ENCODE results near the gene MTCL1.
A peak's percentile ranks its signal among the peaks of the same experiment; 100 is the strongest.
"Not testable (repeated sequence)": the region's sequence is repeated elsewhere in the genome, so short reads cannot be mapped to it uniquely, and the experiment has no call there.

The MTCL1 gene

GRCh38 chr18:8744038-8744437 is 38.7 kb downstream of the MTCL1 start:
- DNase-seq (ENCODE audit: low read depth in 3 of 3), result no peak

GRCh38 chr18:8744656-8745055 is 39.3 kb downstream of the MTCL1 start:
- DNase-seq (ENCODE audit: low read depth in 3 of 3), result peak in 1 of 3 experiments; percentile 5

- no peak for DNase-seq (ENCODE audit: low read depth in 3 of 3)
These were observed 40.1 kb downstream of the MTCL1 start for GRCh38 chr18:8745355-8746014.

- no peak for DNase-seq (ENCODE audit: low read depth in 3 of 3)
These were observed 42.1 kb downstream of the MTCL1 start for GRCh38 chr18:8747440-8747937.

- DNase-seq (ENCODE audit: low read depth in 3 of 3), result no peak
These were observed 44.1 kb downstream of the MTCL1 start for GRCh38 chr18:8749492-8749891.

- no peak for DNase-seq (ENCODE audit: low read depth in 3 of 3)
These were observed 45.6 kb downstream of the MTCL1 start for GRCh38 chr18:8750954-8751415.

- no peak for DNase-seq (ENCODE audit: low read depth in 3 of 3)
These were observed 46.3 kb downstream of the MTCL1 start for GRCh38 chr18:8751692-8752091.

- DNase-seq (ENCODE audit: low read depth in 3 of 3), result no peak
These were observed 47.0 kb downstream of the MTCL1 start for GRCh38 chr18:8752329-8752728.

GRCh38 chr18:8754995-8755960 is 49.9 kb downstream of the MTCL1 start:
- DNase-seq (ENCODE audit: low read depth in 3 of 3), result peak in 1 of 3 experiments; percentile 8

- DNase-seq (ENCODE audit: low read depth in 3 of 3), result no peak
These were observed 51.2 kb downstream of the MTCL1 start for GRCh38 chr18:8756571-8756970.

GRCh38 chr18:8757396-8757997 is 52.1 kb downstream of the MTCL1 start:
- no peak for DNase-seq (ENCODE audit: low read depth in 3 of 3)

- DNase-seq (ENCODE audit: low read depth in 3 of 3), result no peak
These were observed 53.1 kb downstream of the MTCL1 start for GRCh38 chr18:8758466-8758865.

GRCh38 chr18:8760984-8761383 is 55.6 kb downstream of the MTCL1 start:
- DNase-seq (ENCODE audit: low read depth in 3 of 3), result no peak

GRCh38 chr18:8761535-8761934 is 56.2 kb downstream of the MTCL1 start:
- DNase-seq (ENCODE audit: low read depth in 3 of 3), result not testable (repeated sequence)

- no peak for DNase-seq (ENCODE audit: low read depth in 3 of 3)
These were observed 57.6 kb downstream of the MTCL1 start for GRCh38 chr18:8762968-8763367.

GRCh38 chr18:8763611-8764010 is 58.3 kb downstream of the MTCL1 start:
- DNase-seq (ENCODE audit: low read depth in 3 of 3), result no peak

- no peak for DNase-seq (ENCODE audit: low read depth in 3 of 3)
These were observed 60.6 kb downstream of the MTCL1 start for GRCh38 chr18:8765783-8766463.

GRCh38 chr18:8766559-8767293 is 61.4 kb downstream of the MTCL1 start:
- no peak for DNase-seq (ENCODE audit: low read depth in 3 of 3)

GRCh38 chr18:8767340-8767739 is 62.0 kb downstream of the MTCL1 start:
- DNase-seq (ENCODE audit: low read depth in 3 of 3), result no peak

GRCh38 chr18:8769509-8770095 is 64.2 kb downstream of the MTCL1 start:
- DNase-seq (ENCODE audit: low read depth in 3 of 3), result no peak

- no peak for DNase-seq (ENCODE audit: low read depth in 3 of 3)
These were observed 65.3 kb downstream of the MTCL1 start for GRCh38 chr18:8770657-8771056.

All from stimulated activated CD4-positive, alpha-beta T cell treated with anti-CD3 and anti-CD28 coated beads, TNF-alpha, amount 100 ng/mL, for 24 hours (primary cell).